Adipose tissue (tissue), 3 donors: ENCODE measurements around the gene TMEM182. TPM values are rescaled to one million over a fixed set of nuclear protein-coding genes. Genes with fewer than 3 reads are reported as not detected.

Source experiments
- H3K27ac ChIP-seq: one replicate; pipeline ENCODE4 v1.5.1; 2013; ENCODE audit warnings: low read depth, low read length
- WGBS, 3 donors: extraction: QIAGEN DNeasy Blood & Tissue Kit; methylation state at CpG; one replicate each; pipeline ENCODE4 v1.1.7; 2013; 5-methylcytosine and 5-hydroxymethylcytosine counted together
- polyA plus RNA-seq, 3 donors: library from polyadenylated mRNA; stranded (reverse); fragments of 200-250 nt; gene quantifications; one replicate each; pipeline ENCODE4 v1.2.3, GENCODE V29; 2013
- donor health status: healthy with polysubstance abuse.
- donor health status: Bipolar disorder and iron deficiency.
- donor health status: healthy.

The TMEM182 gene, protein sequence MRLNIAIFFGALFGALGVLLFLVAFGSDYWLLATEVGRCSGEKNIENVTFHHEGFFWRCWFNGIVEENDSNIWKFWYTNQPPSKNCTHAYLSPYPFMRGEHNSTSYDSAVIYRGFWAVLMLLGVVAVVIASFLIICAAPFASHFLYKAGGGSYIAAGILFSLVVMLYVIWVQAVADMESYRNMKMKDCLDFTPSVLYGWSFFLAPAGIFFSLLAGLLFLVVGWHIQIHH
- polyA plus RNA-seq, result 1 to 10 TPM in 2 of 3 donors, under 1 TPM in 1; 0.97 to 2.5 (median 1.3) TPM

DNA sequence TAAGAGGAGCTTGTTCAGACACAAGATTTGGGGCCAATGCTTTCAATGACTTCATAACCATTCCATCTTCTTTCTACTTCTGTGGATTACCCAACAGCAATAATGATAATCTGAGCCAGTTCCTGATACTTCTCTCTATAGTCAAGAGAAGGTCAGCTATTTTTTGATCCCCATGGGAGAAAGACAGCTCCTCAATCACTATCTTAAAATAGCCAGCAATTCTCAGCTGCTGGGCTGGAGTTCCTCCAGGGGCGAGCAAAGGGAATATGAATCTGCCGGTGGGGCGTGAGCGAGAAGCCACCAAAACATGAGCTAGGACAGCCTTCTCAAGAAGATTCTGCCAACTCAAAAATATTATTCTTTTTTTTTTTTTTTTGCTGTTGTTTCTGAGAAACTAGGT is at the start of gene TMEM182:
TSS of gene TMEM182 (plus strand) at position 269 of the 400 bp plus-strand sequence. CDS start 187 bp downstream, outside the sequence.
- H3K27ac ChIP-seq, result no peak within 1 kb of the TSS
- WGBS, 3 donors, result 61 to 94% (median 64%) methylated on average over 4 of the region's 4 CpGs

DNA sequence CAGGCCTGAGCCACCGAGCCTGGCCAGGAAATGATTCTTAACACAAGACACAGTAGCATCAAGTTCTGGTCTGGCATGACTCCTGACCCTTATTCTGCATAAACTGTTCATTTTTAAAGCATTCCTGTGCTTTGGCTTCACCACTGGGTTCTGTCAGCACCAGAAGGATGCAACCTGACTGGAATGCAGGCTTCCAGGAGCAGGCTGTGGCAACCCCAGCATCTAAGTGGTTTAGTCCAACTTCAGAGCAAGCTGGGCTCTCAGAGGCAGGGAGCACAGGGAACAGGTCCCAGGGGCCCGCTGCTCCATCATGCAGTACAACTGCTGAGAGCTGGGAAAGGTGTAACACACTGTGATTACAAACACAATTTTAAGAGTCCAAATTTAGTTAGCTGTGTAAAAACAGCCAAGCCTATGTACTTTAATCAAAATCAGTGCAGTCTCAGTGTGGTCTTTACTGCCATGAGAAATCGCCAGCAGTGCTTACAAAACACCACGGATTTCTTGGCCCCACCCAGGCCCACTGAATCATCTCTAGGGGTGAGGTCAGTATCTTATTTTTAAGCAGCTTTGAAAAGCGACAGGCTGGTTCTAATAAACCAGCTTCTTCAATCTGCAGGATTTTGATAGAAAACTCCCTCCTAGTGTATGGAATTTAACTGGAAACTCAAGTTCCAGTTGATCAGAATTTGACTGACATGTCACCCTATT is 44.4 kb upstream of the TMEM182 start:
- no peak overlapping the region for H3K27ac ChIP-seq
- WGBS, 3 donors, result 64 to 81% (median 69%) methylated on average over 5 of the region's 5 CpGs

DNA sequence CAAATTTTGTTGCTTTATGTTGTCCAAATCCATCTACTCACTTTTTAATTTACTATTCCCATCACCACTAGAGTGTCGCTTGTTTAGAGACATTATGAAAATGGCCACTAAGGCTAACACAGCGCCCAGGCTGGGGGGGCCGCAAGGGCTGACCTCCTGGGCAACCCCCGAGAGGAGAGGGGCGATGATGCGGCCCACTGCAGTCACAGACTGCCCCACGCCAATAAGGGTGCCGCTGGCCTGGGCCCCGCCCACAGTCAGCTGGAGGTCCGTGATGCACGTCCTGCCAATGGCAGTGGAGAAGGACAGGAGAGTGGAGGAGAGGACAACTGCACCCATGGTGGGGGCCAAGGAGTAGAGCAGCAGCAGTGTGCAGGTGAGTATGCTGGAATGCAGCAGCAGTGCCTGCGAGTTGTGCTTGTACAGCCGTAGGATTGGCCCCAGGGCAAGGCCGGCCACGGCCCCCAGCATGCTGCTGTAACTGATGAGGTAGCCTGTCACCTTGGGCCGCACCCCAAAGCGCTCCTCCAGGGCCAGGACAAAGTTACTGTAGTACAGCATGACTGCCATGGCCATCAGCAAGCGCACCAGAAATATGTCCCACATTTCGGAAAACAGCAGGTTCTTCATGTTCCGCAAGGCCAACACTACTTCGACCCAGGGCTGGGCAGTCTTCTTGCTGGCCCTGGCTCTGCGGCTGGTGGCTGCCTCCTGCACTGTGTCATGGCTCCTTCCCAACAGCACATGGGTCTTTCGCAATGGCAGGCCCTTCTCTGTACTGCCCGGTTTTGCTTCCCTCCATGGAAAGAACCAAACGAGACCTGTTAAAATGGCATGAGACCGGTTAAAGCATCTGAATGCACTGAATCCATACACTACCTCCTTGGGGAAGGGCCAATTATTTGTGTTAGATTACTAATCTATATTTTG is 43.2 kb upstream of the TMEM182 start:
- H3K27ac ChIP-seq, result no peak overlapping the region
- WGBS, 3 donors, result 93 to 96% (median 94%) methylated on average over 26 of the region's 26 CpGs

DNA sequence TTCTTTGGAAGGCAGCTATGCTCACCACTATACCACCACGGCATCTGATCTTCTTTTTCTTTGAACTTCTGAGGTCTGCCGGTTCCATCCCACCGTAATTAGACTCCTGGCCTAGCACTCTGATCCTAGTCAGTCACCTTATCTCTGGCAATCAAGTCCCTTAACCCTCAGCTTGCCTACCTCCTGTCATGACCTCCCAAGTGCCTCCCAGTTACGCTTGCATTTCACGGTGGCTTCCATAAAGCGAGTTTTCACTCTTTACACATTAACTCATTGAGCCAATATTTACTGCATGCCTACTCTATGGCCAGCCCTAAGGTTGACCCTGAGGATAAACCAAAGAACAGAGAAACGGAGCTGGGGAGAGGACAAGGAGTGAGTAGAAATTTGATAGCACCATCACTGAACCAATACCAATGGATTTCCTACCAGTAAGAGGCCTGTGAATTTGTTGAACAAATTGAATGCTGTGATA is 37.8 kb upstream of the TMEM182 start:
- WGBS, 3 donors, result 65 to 86% (median 82%) methylated on average over 7 of the region's 7 CpGs
- H3K27ac ChIP-seq, result no peak overlapping the region

DNA sequence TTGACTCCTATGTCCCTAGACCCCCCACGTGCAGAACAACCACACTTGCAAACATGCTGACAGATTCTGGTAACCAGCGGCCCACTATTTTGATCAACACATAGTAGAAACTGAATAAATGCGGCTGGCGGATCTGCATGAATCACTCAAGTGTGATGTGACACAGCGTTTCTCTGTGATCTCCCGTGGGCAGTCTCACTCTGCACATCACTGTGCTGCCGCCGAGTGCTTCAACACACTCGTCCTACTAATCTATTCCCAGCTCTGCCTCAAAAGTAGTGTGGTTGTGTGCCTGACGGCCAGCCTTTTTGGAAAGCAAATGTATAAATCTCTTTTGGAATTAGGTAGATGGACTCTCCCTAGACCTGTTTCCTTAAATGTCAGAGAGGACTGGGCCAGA is 37.3 kb upstream of the TMEM182 start:
- 93 to 96% (median 94%) methylated on average over 10 of the region's 10 CpGs for WGBS, 3 donors
- no peak overlapping the region for H3K27ac ChIP-seq

DNA sequence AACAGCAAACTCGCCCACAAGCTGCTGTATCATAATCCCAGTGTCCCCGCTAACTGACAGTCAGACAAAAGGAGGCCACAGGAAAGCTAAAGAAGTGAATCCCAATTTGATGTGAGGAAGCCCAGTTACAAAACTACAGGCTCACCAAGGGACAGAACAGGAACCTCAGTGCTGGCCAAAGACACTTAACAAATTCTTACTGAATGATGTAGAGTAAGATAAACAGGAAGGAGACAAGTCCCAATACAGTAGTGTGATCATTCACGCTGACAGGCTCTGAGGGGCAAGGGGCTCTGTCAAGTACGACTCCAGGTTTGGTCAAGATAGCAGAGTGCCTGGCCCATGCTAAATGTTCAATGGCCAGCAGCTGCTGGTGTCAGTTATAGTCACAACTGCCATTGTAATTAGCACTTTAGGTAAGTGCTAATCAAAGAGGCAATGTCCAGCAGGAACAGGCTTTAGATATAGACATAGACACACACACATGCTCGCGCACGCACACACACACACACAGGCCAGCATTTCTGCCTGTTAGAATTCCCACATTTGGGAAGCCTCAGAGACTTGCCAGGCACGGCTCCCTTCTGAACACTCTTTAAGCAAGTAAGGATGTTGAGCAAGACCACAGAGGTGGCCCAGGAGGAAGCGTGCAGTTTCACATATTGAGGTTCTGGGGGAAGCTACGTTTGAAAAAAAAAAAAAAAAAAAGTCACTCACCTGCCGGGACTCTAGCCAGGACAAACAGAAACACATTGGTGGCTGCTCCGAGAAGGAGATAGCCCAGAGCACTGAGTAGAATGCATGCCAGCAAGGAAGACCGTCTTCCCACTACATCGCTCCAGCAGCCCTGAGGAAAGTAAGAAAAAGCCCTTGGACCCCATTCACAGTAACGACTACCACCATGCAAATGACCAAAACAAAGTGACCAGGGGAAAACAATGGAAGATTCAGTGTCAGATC is 35.4 kb upstream of the TMEM182 start:
- 48 to 68% (median 68%) methylated on average over 15 of the region's 15 CpGs for WGBS, 3 donors

DNA sequence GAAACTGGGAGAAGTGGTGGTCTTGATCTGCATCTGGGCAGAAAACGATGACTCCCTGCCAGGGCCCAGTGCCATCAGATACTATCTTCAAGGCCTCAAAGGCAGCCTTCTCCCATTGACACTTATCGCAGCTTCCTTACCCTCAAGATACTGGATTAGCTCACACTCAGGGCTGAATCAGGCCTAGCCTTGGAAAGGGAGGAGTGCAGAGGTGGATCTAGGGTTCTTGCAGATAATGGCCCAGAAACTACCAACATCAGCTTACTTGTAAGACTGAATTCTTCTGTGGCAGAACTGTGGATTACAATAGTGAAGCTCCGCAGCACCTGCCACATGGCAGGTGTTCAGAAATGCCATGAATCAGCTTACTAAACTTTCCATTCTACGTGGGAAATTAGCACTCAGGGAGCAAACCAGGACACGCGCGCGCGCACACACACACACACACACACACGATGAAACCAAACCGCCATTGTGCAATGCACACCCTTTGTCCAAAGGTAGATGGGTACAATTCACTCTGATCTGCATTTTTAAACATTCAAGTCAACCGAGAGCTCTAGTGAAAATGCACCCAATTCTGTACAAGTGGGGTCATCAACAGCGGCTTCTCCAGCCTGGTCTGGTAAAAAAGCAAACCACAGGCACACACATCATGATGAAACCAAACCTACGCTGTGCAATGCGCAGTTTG is 26.3 kb upstream of the TMEM182 start:
- 23 to 70% (median 68%) methylated on average over 15 of the region's 15 CpGs for WGBS, 3 donors
- no peak overlapping the region for H3K27ac ChIP-seq

More for the DNA sequence above, 35.4 kb upstream of the TMEM182 start:
- H3K27ac ChIP-seq, result no peak overlapping the region

DNA sequence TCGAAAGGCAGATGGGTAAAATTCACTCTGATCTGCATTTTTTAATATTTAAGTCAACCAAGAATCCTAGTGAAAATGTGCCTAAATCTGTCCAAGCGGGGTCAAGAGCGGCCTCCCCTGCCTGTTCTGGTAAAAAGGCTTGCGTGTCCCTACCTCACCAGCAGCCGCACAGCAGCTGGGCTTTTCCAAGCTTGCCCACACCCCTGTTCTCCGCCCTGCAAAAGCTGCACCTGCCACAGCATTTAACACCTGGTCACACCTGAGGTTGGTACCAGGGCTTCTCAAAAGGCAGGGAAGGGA is 25.8 kb upstream of the TMEM182 start:
- no peak overlapping the region for H3K27ac ChIP-seq
- WGBS, 3 donors, result 9 to 35% (median 31%) methylated on average over 6 of the region's 6 CpGs

DNA sequence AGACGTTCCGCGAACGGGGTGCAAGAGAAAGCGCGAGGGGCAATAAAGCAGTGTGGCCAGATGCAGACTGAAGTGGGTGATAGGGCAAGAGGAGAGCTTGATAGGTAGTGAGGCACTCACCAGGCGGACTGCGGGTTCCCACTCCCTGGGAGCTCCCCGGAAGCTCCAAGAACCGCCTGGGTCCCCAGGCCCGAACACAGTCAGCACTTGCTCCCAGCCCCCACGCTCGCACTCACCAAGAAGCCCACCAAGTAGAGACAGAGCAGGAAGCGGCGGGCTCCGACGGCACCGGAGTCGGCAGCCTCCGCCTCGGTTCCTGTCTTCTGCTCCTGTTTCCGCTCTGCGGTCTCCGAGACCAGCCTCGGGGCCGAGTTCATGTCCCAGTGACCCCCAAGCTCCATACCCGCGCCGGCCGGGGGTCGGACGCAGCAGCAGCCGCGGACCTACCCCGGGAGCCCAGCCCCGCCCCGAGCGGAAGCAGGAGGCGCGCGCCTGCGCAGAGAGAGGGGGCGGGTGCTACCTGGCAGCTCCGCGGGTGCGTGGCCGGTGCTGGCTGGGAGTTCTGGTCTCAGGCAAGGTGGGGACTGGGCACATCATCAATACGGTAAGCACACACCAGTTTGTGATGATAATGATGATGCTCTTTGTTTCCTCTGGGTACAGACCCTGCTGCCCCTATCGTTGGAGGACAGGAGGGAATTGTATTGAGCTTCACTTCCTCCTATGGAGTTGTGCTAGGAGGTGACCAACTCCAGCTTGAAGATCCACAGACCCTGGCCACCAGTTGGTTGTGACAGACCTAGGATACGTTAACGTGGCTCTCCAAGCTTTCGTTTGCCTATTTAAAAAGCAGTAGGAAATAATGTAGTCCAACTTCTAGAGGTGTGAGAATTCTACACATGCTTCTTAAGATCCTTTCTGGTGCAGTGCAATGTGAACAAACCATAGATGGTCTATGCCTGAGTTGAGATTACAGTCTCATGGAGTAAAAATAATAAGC is 25.1 kb upstream of the TMEM182 start:
- no peak overlapping the region for H3K27ac ChIP-seq
- WGBS, 3 donors, result 0% methylated on average over 51 to 52 of the region's 52 CpGs

DNA sequence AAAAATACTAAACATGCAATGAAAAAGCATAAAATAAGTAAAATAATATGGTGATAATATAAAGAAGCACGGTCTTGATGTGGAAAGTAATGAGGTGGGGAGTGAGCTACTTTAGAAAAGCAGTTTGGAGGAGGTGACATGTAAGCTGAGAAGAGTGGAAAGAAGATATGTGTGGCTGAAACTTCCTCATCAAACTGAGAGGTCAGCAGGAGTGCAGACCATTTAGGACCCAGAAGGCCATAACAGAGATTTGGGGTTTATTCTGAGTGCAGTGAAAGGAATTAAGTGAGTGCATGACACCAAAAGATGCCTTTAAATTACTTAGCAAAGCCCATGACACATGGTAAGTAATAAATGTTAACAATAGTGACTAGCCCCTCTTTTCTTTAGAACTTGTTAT is 24.4 kb upstream of the TMEM182 start:
- no peak overlapping the region for H3K27ac ChIP-seq
- 55 to 86% (median 66%) methylated on average over 1 of the region's 1 CpG for WGBS, 3 donors

DNA sequence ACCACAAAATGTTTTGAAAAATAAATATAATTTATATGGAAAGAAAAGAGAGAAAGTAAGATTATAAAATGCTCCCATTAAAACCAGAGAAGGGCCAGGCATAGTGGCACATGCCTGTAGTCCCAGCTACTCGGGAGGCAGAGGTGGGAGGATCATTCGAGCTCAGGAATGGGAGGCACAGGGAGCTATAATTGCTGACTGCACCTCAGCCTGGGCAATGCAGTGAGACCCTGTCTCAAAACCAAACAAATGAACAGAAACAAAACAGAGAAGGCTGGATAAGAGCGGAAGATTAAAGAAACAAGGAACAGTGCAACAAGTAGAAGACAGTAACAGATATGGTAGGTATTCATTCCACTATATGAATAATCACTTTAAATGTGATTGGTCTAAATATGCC is 18.6 kb upstream of the TMEM182 start:
- no peak overlapping the region for H3K27ac ChIP-seq
- 92 to 95% (median 93%) methylated on average over 3 of the region's 3 CpGs for WGBS, 3 donors

DNA sequence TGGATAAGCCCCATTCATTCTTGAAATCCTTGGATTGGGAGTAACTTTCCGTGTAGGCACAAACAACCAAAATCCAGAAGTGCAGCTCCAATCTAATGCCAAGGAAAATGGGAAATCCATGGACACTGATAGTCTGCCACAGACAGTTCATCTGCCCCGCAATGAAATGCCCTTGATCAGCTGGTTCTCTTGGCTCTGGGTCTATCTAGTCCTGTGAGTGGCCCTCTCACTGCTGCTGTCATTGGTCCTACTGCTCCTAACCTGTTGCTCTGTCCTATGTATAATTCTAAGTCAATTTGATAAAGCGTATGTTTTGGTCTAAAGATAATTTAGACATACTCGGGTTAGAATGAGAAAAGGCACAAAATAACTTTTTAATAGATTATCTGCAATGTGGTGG is 13.7 kb upstream of the TMEM182 start:
- H3K27ac ChIP-seq, result no peak overlapping the region
- WGBS, 3 donors, result 84 to 93% (median 93%) methylated on average over 4 of the region's 4 CpGs

DNA sequence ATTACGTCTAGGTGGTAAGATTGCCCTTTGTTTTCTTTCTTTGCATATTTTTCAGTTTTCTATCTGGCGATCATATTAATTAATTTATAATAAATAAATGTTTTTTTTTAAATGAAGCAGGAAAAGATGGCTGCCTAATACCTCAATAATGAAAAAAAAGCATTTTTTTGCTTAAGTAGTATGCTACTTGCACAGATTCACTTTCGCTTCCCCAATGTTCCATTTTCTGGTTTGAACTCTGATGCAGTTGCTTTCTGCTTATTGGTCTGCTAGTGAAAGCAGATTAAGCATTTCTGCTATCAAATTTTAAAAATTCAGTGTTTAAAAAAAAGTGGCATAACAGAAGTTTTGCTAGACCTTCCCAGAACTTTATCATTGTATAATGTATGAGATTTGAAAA is 11.9 kb upstream of the TMEM182 start:
- H3K27ac ChIP-seq, result no peak overlapping the region
- 70 to 96% (median 73%) methylated on average over 3 of the region's 3 CpGs for WGBS, 3 donors

DNA sequence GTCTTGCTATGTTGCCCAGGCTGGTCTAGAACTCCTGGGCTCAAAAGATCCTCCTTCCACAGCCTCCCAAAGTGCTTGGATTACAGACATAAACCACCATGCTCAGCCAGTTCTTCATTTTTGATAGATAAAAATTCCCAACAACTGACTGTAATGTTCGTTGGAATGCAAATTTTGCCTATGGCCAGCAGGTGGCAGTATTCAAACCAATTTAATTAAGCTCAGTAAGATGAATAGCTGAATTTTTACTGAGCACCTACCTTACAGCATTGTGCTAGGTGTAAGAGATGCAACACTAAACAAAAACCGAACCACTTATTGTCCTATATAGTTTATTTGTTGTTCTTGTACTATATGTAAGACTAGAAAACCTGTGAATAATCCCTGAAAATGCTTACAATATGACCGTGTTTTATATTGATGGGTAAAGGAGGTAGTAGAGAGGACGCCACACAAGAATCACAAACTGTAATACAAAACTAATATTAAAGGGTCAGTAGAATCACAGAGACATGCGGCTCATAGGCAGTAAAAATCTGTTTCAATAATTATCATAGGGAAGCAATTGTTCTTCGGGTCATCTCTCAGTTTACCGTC is 8.2 kb upstream of the TMEM182 start:
- no peak overlapping the region for H3K27ac ChIP-seq
- WGBS, 3 donors, result 68 to 69% (median 69%) methylated on average over 7 of the region's 7 CpGs

DNA sequence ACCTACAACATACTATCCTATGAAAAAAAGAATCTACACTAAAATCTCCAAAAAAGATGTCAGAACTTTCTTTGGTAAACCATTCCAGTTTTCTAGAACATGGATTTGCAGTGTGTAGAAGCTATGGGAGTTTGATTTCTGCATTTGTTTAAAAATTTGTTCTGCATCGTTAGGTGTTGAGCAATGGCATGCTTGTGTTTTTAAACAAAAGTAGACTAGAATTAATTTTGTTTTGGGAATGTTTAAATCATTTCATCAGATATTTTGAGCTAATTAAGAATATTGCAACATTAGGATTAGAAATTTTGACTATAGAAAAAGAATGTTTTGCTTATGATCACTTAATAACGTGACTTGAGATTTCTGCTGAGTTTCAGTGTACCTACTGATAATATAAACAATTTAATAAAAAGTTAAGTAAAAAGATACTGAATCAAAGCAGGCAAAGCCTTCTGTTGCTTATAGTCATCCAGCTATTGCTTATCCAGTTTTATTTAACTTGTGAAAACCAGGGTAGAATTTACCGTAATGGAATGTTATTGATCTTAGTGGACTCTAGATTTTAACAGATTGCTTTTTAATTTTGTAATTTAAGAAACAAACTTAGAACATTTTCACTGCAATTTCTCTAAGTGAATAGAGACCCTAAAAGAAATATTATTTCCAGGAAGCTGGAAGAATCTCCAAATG is 7.2 kb upstream of the TMEM182 start:
- no peak overlapping the region for H3K27ac ChIP-seq
- 64 to 72% (median 68%) methylated on average over 3 of the region's 3 CpGs for WGBS, 3 donors
